ENCODE results near the gene CAPN7. TPM values are rescaled to one million over a fixed set of nuclear protein-coding genes. Genes with fewer than 3 reads are reported as not detected.

Gene CAPN7
- total RNA-seq, 1 experiment from 2014 or later: 25.2 TPM

DNA sequence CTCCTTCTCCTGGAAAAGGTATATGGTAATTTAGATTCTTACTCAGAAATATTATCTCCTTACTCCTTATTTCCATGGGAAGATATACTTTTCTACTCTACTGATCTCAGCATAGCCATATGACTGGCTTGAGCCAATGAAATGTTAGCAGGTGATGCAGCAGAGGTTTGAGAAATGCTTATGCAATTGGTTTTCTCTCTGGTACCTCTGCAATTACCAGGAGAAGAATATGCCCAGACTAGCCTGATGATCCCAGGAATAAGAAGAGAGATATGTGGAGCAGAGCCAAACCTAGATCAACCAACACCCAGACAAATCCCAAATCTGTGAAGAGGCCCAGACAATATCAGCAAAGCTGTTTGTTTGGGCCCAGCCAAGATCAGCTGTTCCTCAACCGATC lies 33.2 kb upstream of the CAPN7 start:
- Histone ChIP-seq H3K79me1 (ENCODE audit: insufficient read depth, low read depth, low read length, poor library complexity, severe bottlenecking) (no peaks in the 10 kb centered on the region), H3K9ac (ENCODE audit: extremely low read depth, insufficient read length, low read length) (no peak overlapping the region), H2AFZ (ENCODE audit: low read length) (no peak overlapping the region), H4K8ac (replicated peaks; ENCODE audit: insufficient read length, low read depth, low read length) (no peak overlapping the region), H3K4ac (ENCODE audit: low read depth, low read length) (no peak overlapping the region), H3K4me1 (ENCODE audit: insufficient read depth, low read length) (no peaks in the 10 kb centered on the region), H4K5ac (ENCODE audit: insufficient read length, low read depth, low read length) (no peak overlapping the region), H3K18ac (ENCODE audit: insufficient read length, low read depth, low read length) (no peak overlapping the region), H3K9me3 (ENCODE audit: control insufficient read depth, low read depth, low read length) (no peaks in the 10 kb centered on the region), H3K79me2 (ENCODE audit: insufficient read depth, low read length) (no peaks in the 10 kb centered on the region), H4K20me1 (ENCODE audit: control insufficient read depth, insufficient read depth, insufficient read length) (no peaks in the 10 kb centered on the region), H3K27ac (ENCODE audit: insufficient read length, low read depth, low read length) (no peak overlapping the region), H3K56ac (ENCODE audit: insufficient read length, low read depth, low read length) (no peak overlapping the region), H2BK20ac (ENCODE audit: low read depth, low read length, poor library complexity, severe bottlenecking) (no peak overlapping the region), H3K27me3 (ENCODE audit: insufficient read depth, low read length) (no peaks in the 10 kb centered on the region), H3K4me2 (ENCODE audit: insufficient read depth, insufficient read length, low read length) (no peak overlapping the region), H2AK5ac (ENCODE audit: insufficient read length, low read length) (no peak overlapping the region), H2BK5ac (ENCODE audit: insufficient read length, low read length) (no peak overlapping the region), H3K23me2 (ENCODE audit: insufficient read length, low read depth, low read length, poor library complexity, severe bottlenecking) (no peaks in the 10 kb centered on the region), H3K14ac (ENCODE audit: insufficient read depth, low read length) (no peak overlapping the region), H2BK120ac (ENCODE audit: low read depth, low read length, poor library complexity, severe bottlenecking) (no peak overlapping the region), H3T11ph (ENCODE audit: low read length) (no peak overlapping the region), H2BK15ac (ENCODE audit: low read depth, low read length) (no peak overlapping the region), H4K91ac (ENCODE audit: insufficient read length, low read depth, low read length) (no peak overlapping the region), H2BK12ac (ENCODE audit: insufficient read length, low read depth, low read length) (no peak overlapping the region), H3K23ac (ENCODE audit: insufficient read length, low read depth, low read length) (no peak overlapping the region)
- Mint-ChIP-seq H3K4me3 (no peak overlapping the region), H3K27me3 (ENCODE audit: low read depth) (peaks cover 18% of the 10 kb centered on the region), H3K4me1 (no peaks in the 10 kb centered on the region), H3K27ac (no peak overlapping the region), H3K36me3 (ENCODE audit: insufficient read depth in 1 of 3, low read depth in 3 of 3) (no peaks in the 10 kb centered on the region), H3K9me3 (no peaks in the 10 kb centered on the region)
- no peak for DNase-seq
- no peak for TF ChIP-seq CTCF (conservative IDR thresholded peaks at IDR 0.05)
- no CpG with 5 or more reads among the region's 1 CpG for whole genome bisulfite sequencing (ENCODE audit: extremely low coverage, insufficient read length, low lambda C conversion rate)
